ENCODE results near the gene RPL35.

RPL35 gene

DNA sequence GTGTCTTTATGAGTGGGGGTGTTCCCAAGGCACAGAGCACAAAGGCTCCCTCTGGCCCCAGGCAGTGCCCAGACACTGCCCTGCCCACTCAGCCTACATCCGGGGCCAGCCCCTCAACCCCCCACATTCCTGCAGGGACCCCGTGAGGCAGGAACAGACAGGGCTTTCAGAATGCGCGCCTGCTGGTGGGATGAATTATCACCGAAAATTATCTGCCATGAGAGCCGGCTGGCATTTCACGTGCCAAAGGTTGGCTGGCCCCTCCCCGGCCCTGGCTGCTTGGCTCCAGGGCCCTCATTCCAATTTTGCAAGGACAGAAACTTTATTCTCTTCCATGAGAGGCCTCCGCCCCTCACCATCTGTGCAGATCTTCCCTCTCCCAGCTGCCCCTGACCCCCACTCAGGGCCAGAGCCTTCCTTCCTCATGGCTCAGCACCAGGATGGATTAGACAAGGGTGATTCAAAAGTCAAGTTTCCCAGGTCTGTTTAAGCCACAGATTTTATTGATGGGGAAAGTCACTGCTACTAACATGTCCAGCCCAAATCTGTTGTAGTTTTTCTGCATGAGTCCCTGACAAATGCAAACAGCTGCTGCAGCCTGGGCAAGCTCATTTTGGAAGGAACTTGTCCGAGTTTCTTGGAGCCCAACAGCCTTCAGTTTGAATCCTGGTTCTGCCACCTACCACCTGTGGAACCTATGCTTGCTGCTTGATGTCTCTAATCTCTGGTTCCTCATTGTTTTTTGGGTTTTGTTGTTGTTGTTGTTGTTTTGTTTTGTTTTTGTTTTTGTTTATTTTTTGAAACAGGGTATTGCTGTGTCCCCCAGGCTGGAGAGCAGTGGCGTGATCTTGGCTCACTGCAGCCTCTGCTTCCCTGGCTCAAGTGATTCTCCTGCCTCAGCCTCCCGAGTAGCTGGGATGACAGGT is 40.8 kb downstream of the RPL35 start:
- no peak for DNase-seq (ENCODE audit: low read depth in 2 of 2)

DNA sequence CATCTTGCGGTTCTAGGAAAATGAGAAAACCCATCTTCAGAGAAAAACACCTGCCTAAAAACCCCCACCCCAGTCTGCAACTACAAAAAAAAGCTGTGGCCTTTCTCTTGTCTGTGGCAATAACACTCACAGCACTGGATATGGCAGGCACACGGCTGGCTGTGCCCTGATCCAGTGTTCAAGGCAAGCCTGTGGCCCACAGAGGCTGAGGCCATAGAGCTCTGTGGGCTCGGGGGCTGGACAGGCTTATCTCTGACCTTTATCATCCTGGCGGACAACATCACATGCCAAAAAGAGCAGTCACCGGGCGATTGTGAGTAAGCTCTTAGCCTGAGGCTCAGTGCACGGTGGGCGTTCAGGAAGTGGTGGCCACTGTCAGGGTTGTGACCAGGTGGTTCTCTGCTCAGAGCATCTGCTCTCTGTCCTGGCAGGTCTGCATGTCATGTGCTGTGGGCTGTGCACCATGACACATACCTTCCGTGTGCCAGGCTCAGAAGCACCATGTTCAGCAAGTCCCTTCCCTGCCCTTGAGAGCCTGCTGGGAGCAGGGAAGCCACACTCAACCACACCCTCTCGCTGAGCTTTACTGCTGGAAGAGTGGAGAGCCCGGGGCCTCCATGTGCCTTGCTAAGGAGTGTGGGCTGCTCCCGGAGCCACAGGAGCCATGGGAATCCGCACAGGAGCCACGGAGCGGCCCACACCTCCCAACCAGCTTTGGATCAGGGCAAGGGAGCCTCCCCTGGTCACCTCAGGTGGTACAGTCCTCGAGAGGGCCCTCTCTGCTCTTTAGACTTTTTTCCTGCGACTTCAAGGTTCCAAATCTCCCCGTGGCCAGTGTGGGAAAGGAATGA is 43.1 kb downstream of the RPL35 start:
- no peak for DNase-seq (ENCODE audit: low read depth in 2 of 2)

- DNase-seq (ENCODE audit: low read depth in 2 of 2) = no peak
Measured at GRCh38 chr9:124815601-124816000, 46.2 kb downstream of the RPL35 start.

DNA sequence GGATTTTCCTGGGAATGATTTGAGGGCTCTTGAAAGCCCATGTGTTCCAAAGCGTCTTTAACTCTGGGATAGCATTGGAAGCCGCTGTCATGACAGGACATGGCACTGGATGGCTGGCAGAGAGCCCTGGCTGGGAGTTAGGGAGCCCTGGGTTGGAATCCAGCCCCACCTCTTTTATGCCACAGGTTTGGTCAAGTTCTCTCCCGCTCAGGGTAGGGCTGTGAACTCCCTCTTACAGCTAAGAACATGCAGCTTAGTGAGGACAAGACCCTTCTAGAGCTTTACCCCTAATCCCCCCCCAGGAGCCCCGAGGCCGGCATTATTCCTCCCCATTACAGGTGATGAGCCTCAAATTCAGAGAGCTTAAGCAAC is 47.6 kb downstream of the RPL35 start:
- DNase-seq (ENCODE audit: low read depth in 2 of 2) = no peak

DNA sequence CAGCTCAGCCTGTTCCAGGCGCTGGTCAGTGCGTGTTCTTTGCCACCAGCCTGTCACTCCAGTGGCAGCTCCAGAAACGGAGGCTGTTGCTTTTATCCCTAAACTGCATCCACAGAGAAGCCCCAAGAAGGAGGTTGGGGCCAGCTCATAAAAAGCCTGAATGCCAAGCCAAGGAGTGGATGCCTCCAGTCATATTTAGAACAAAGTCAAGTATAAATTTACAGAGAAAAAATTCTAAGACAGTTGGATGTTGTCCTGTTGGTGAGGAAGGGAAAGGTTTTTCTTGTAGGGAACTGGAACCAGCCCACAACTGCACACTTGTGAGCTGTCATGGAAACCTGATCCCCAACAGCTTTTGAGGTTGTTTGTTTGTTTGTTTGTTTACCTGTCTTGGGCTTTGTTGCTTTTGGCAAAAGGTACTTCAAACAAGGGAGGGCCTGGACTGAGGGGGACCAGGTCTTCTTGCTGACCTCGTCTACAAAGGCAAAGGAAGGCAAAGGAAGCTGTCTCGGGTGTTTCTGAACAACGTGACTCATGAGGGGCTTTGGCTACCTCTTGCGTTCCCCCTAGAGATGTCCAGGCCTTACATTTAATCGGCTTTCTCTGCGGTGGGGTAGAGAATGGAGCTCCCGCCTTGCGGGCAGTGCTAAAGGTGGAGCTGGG is 48.1 kb downstream of the RPL35 start:
- DNase-seq (ENCODE audit: low read depth in 2 of 2) = no peak

DNA sequence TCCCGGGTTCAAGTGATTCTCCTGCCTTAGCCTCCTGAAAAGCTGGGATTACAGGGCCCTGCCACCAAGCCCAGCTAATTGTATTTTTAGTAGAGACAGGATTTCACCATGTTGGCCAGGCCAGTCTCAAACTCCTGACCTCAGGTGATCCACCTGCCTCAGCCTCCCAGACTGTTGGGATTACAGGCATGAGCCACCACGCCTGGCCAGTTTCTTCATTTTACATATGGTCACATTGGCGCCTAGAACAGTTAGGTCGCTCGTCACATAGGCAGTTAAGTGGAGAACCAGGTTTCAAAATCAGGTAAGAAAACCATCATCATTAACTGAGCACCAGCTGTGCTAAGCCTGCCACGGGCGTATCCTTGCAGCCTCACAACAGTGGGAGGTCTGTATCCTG is 48.7 kb downstream of the RPL35 start:
- DNase-seq (ENCODE audit: low read depth in 2 of 2) = no peak

GRCh38 chr9:124812441-124812876 is 49.3 kb downstream of the RPL35 start:
- no peak for DNase-seq (ENCODE audit: low read depth in 2 of 2)

- no peak for DNase-seq (ENCODE audit: low read depth in 2 of 2)
Measured at GRCh38 chr9:124810663-124811355, 50.9 kb downstream of the RPL35 start.

GRCh38 chr9:124809741-124810500 is 51.8 kb downstream of the RPL35 start:
- no peak for DNase-seq (ENCODE audit: low read depth in 2 of 2)

- DNase-seq (ENCODE audit: low read depth in 2 of 2) = no peak
Measured at GRCh38 chr9:124809211-124809610, 52.5 kb downstream of the RPL35 start.

GRCh38 chr9:124808246-124808956 is 53.4 kb downstream of the RPL35 start:
- DNase-seq (ENCODE audit: low read depth in 2 of 2) = no peak

Data from stimulated activated CD8-positive, alpha-beta memory T cell treated with anti-CD3 and anti-CD28 coated beads, Interleukin-7, amount 100 ng/mL, for 4 hours (primary cell).